ENCODE results near the gene AHCYL2. TPM values are rescaled to one million over a fixed set of nuclear protein-coding genes. Genes with fewer than 3 reads are reported as not detected.
"Not testable (repeated sequence)": the region's sequence is repeated elsewhere in the genome, so short reads cannot be mapped to it uniquely, and the experiment has no call there.

Gene AHCYL2
- total RNA-seq, 4 donors from 2014 or later, result 10.9 to 19.4 (median 14.6) TPM

DNA sequence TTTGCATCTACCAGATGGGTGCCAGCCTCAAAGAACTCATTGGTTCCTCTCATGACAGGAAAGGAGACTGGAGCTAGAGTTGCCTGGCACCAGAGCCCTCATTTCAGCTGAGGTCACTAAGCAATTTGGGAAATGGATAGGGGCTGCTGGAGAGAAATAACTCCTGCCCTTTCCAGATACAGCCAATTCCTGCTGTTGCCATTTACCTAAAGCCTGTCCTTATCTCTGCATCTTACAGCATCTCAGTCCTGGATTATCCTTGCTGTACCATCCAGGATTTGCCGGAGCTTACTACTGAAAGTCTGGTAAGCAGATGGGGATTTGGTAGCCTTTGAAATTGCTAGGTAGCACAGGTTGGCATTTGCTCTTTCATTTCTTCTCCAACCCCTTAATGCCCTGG, 245.6 kb downstream of the AHCYL2 start:
- ATAC-seq (ENCODE audit: low FRiP score), result no peak
- TF ChIP-seq, protein P1, sequence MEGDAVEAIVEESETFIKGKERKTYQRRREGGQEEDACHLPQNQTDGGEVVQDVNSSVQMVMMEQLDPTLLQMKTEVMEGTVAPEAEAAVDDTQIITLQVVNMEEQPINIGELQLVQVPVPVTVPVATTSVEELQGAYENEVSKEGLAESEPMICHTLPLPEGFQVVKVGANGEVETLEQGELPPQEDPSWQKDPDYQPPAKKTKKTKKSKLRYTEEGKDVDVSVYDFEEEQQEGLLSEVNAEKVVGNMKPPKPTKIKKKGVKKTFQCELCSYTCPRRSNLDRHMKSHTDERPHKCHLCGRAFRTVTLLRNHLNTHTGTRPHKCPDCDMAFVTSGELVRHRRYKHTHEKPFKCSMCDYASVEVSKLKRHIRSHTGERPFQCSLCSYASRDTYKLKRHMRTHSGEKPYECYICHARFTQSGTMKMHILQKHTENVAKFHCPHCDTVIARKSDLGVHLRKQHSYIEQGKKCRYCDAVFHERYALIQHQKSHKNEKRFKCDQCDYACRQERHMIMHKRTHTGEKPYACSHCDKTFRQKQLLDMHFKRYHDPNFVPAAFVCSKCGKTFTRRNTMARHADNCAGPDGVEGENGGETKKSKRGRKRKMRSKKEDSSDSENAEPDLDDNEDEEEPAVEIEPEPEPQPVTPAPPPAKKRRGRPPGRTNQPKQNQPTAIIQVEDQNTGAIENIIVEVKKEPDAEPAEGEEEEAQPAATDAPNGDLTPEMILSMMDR (IDR thresholded peaks at IDR 0.05), result no peak
- DNase-seq (ENCODE audit: low spot score), result no peak

- TF ChIP-seq, protein P1 (IDR thresholded peaks at IDR 0.05), result no peak
- DNase-seq (ENCODE audit: low spot score) (no peak), ATAC-seq (ENCODE audit: low FRiP score) (no peak)
Measured at GRCh38 chr7:129471402-129471827, 246.6 kb downstream of the AHCYL2 start.

GRCh38 chr7:129475931-129476330, 251.1 kb downstream of the AHCYL2 start:
- ATAC-seq (ENCODE audit: low FRiP score); DNase-seq (ENCODE audit: low spot score): not testable (repeated sequence)

GRCh38 chr7:129476398-129476797, 251.6 kb downstream of the AHCYL2 start:
- DNase-seq (ENCODE audit: low spot score); ATAC-seq (ENCODE audit: low FRiP score): not testable (repeated sequence)

Small RNA genes lying within 50 kb of the gene (small RNA-seq; reads per million reads assigned to genes)
- gene AC009244.1 (not detected), gene SNRPGP3 (not detected)

Other genes with a start within 250 kb of the AHCYL2 start
- 10 to 100 TPM; 34.1 to 45.9 (median 41.1) TPM for gene TNPO3, start 169.9 kb upstream of the AHCYL2 start, total RNA-seq
- 1 to 10 TPM; 1.7 to 8.1 (median 7.0) TPM for gene TSPAN33, start 80.3 kb upstream of the AHCYL2 start, total RNA-seq
- 1 to 10 TPM; 3.1 to 7.7 (median 4.9) TPM for gene SMO, start 36.4 kb upstream of the AHCYL2 start, total RNA-seq
- gene STRIP2, start 209.4 kb downstream of the AHCYL2 start, total RNA-seq, result 1 to 10 TPM in 1 of 4 donors, under 1 TPM in 2, not detected in 1; 0.28 to 6.5 (median 0.50) TPM

Data from omental fat pad (tissue), 4 donors.